ENCODE results near the gene BEX1.
"Not testable (repeated sequence)": the region's sequence is repeated elsewhere in the genome, so short reads cannot be mapped to it uniquely, and the experiment has no call there.

Gene BEX1

DNA sequence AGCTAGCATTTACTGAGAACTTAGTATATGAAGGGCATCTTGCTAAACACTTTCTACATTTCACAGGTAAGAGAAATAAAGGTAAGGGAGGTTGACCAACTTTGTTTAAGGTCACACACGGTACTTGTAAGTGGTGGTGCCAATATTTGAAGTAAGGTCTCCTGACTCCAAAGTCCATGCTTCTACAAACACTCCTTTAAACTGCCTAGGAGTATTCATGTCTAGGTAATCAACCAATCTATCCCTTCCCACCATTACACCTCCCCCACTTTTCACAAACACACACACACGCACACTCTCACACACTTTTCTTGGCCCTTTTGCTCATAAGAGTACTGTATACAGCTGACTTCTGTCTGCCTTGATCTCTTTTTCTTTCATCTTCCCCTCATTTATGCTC, 7.1 kb downstream of the BEX1 start:
- H3K27ac Mint-ChIP-seq = no peak overlapping the region
- H3K27me3 Mint-ChIP-seq = no peaks in the 10 kb centered on the region
- H3K9me3 Mint-ChIP-seq = no peaks in the 10 kb centered on the region
- ATAC-seq = no peak
- no peaks in the 10 kb centered on the region for H3K4me1 Mint-ChIP-seq
- H3K4me3 Mint-ChIP-seq = no peak overlapping the region
- no peaks in the 10 kb centered on the region for H3K36me3 Mint-ChIP-seq

DNA sequence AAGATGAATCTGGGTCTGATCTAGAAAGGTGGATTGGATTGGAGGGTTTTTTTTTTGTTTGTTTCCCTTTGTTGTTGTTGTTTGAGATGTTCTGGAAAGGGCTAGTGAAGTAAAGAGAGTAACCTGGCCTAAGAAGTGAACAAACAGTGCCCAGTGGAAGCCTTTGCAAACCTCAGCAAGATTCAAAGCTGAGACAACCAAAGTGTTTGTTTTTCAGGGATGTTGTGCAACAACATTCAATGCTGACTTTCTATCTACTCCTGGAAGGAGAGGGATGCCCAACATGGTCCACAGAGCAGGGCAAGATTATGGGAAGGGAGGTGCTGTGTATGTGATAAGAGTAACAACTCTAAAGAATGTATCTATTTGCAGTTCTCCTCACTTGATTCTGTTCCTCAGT, 11.3 kb downstream of the BEX1 start:
- no peak for ATAC-seq
- H3K27ac Mint-ChIP-seq = no peak overlapping the region

DNA sequence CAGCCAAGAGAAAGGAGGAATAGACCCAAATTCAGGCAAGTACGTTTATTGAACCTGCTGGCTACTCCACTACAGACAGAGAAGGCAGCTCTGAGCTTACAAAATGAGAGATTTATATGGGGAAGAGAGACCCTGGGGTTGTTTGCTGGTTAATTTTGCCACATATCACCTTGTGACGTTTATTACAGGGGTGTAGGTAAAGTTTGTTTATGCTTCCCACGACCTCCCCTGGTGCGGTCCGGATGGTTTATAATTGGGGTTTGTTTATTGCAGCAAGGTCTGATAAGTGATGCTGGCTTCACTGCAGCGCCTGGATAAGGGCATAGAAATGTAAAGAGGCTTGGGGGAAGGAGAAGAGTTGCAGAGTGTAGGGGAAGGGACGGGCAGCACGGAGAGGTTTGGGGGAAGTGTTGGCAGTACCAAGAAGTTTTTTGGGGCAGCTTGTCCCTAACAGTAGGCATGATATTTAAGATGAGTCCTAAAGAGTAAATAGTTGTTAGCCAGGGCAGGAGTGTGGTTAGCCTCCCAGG, 12.6 kb downstream of the BEX1 start:
- Mint-ChIP-seq H3K4me1 (no peaks in the 10 kb centered on the region), H3K27ac (no peak overlapping the region), H3K4me3 (no peak overlapping the region), H3K36me3 (no peaks in the 10 kb centered on the region), H3K9me3 (peaks cover 2% of the 10 kb centered on the region), H3K27me3 (no peaks in the 10 kb centered on the region)
- ATAC-seq = no peak

More for the DNA sequence above, 11.3 kb downstream of the BEX1 start:
- Mint-ChIP-seq H3K36me3 (no peaks in the 10 kb centered on the region), H3K4me1 (no peaks in the 10 kb centered on the region), H3K9me3 (no peaks in the 10 kb centered on the region), H3K4me3 (no peak overlapping the region), H3K27me3 (no peaks in the 10 kb centered on the region)

DNA sequence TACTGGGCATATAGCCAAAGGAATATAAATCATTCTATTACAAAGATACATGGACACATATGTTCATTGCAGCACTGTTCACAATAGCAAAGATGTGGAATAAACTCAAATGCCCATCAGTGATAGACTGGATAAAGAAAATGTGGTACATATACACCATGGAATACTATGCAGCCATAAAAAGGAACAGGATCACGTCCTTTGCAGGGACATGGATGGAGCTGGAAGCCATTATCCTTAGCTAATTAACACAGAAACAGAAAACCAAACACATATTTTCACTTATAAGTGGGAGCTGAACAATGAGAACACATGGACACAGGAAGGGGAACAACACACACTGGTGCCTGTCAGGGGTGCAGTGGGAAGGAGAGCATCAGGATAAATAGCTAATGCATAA, 30.6 kb downstream of the BEX1 start:
- H3K27ac Mint-ChIP-seq, H3K27me3 Mint-ChIP-seq, H3K36me3 Mint-ChIP-seq, ATAC-seq, H3K4me3 Mint-ChIP-seq, H3K4me1 Mint-ChIP-seq, H3K9me3 Mint-ChIP-seq: not testable (repeated sequence)

DNA sequence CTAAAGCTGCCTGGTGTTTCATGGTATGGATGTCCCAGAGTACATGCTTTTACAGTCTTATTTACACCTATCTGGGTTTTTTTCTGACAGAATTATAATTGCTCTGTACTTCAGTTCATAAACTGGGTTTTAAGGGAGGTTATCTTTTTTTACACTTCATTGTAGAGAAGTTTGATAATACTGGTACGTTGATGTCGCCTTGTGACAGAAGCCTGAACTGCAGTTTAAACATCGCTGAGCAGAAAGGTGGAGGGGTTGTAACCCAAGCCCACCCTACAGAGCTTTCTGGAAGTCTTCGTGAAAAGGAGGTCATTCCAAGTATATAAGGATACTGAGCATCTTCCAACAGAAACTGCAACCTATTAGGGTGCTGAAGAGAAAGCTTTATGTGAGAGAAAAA, 46.4 kb downstream of the BEX1 start:
- no peaks in the 10 kb centered on the region for H3K9me3 Mint-ChIP-seq
- no peak for ATAC-seq
- no peaks in the 10 kb centered on the region for H3K36me3 Mint-ChIP-seq
- H3K4me3 Mint-ChIP-seq = no peak overlapping the region
- no peak overlapping the region for H3K27ac Mint-ChIP-seq
- no peaks in the 10 kb centered on the region for H3K4me1 Mint-ChIP-seq
- H3K27me3 Mint-ChIP-seq = no peaks in the 10 kb centered on the region

DNA sequence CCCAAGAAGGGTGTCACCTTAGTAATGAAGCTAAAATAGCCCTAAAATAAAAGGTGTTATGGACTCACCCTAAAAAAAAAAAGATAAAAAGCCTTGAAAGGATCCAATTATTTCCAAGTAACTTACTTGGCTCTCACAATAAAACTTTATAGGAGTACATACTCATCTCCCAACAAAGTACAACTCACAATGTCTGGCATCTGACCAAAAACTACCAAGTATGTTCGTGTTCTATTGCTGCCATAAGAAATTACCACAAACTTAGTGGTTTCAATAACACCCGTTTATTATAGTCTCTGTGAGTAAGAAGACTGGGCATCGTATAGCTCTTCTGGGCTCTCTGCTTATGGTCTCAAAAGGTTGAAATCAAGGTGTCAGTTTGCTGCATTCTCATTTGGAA, 51.0 kb downstream of the BEX1 start:
- H3K27me3 Mint-ChIP-seq = no peaks in the 10 kb centered on the region
- no peak for ATAC-seq
- no peaks in the 10 kb centered on the region for H3K36me3 Mint-ChIP-seq
- H3K9me3 Mint-ChIP-seq = no peaks in the 10 kb centered on the region
- no peak overlapping the region for H3K4me3 Mint-ChIP-seq
- no peak overlapping the region for H3K27ac Mint-ChIP-seq
- H3K4me1 Mint-ChIP-seq = no peaks in the 10 kb centered on the region

All from stimulated activated memory B cell treated with anti-CD40 and anti-IgM and Interleukin-4, amounts not matched to agents 10 μg/mL and 1 μg/mL and 100 μg/mL, for 72 hours (primary cell).